Heart left ventricle (tissue), 16 donors: Measurements from ENCODE around the gene MCOLN2. TPM values are rescaled to one million over a fixed set of nuclear protein-coding genes. Genes with fewer than 3 reads are reported as not detected.

ENCODE experiments used
- ATAC-seq, 4 donors: fragments of 200-7000 bp; cut with Tn5 transposase; one replicate each; pipeline ENCODE4 v1.9.1; 2020 to 2022; ENCODE audit warnings: moderate library complexity in 4 of 4, mild to moderate bottlenecking in 3 of 4, moderate number of reproducible peaks in 1 of 4
- DNase-seq, 5 donors: peaks; one replicate each; pipeline ENCODE4 v3.0.0-alpha.2; 2020
- H3K27ac ChIP-seq, 12 donors: fragments of 200-600 bp; sonication (generic) in 4 of 12; one replicate each; pipeline versions ENCODE4 v1.5.0 to v1.8.0; 2016 to 2022; ENCODE audit warnings: mild to moderate bottlenecking in 2 of 12
- H3K27me3 ChIP-seq, 9 donors: fragments of 200-600 bp; sonication (generic) in 2 of 9; one replicate each; pipeline versions ENCODE4 v1.5.1 to v1.8.0; 2016 to 2022; ENCODE audit warnings: mild to moderate bottlenecking in 3 of 9
- H3K36me3 ChIP-seq, 9 donors: fragments of 200-600 bp; sonication (generic) in 2 of 9; one replicate each; pipeline versions ENCODE4 v1.5.0 to v1.8.0; 2018 to 2022; ENCODE audit warnings: mild to moderate bottlenecking in 2 of 9
- H3K4me1 ChIP-seq, 12 donors: fragments of 200-600 bp; sonication (generic) in 4 of 12; one replicate each; pipeline versions ENCODE4 v1.5.0 to v1.8.0; 2016 to 2022; ENCODE audit warnings: mild to moderate bottlenecking in 3 of 12
- H3K4me3 ChIP-seq, 12 donors: fragments of 200-600 bp; sonication (generic) in 4 of 12; one replicate each; pipeline versions ENCODE4 v1.5.0 to v1.8.0; 2017 to 2022; ENCODE audit warnings: mild to moderate bottlenecking in 9 of 12, moderate library complexity in 4 of 12
- H3K9me3 ChIP-seq, 12 donors: fragments of 200-600 bp; sonication (generic) in 4 of 12; one replicate each; pipeline versions ENCODE4 v1.5.0 to v1.8.0; 2016 to 2022; ENCODE audit warnings: mild to moderate bottlenecking in 1 of 12
- POLR2A ChIP-seq, 2 donors: fragments of 450-650 bp; IDR thresholded peaks; one replicate each; pipeline ENCODE4 v1.6.1; 2017; ENCODE audit warnings: antibody characterized with exemption in 2 of 2, mild to moderate bottlenecking in 2 of 2, moderate library complexity in 2 of 2
- WGBS, 4 donors: extraction: QIAGEN DNeasy Blood & Tissue Kit in 2 of 4; methylation state at CpG; one replicate each; pipeline versions ENCODE4 v1.1.5 to v1.1.7; 2013 to 2018; 5-methylcytosine and 5-hydroxymethylcytosine counted together
- intact Hi-C, 10 donors: fragments of 100-400 bp; cut with DNase I; formaldehyde crosslinking; loops; one replicate each; pipeline versions ENCODE4 v1.11.1 to v1.14.2; 2022
- polyA plus RNA-seq, 2 donors: library from polyadenylated mRNA; stranded (reverse); fragments of 200-250 nt; gene quantifications; one replicate each; pipeline ENCODE4 v1.2.3, GENCODE V29; 2013
- total RNA-seq, 9 donors: library from RNA; depleted of rRNA in 2 of 9; stranded (reverse); fragments of >200 nt in 2 of 9; fragmentation: NEBNext Ultra II Directional in 3 of 9; extraction: Animal tissue kit (Norgen Biotek cat#: 25700) in 3 of 9; gene quantifications; one replicate each; pipeline versions ENCODE4 v1.1.0 to v1.2.4, GENCODE V29; 2016 to 2023
- TF ChIP-seq, protein P1 (sequence below), 12 donors: fragments of 200-600 bp; sonication (generic) in 4 of 12; IDR thresholded peaks; one replicate each; pipeline versions ENCODE4 v1.5.0 to v1.8.0; 2018 to 2022; ENCODE audit warnings: antibody characterized with exemption in 12 of 12, mild to moderate bottlenecking in 5 of 12
- donor health status: ischemic (EF 13 %, LVEDD 7.1; RV severe dilation, severe dysfunction).
- donor health status: healthy with polysubstance abuse.
- donor health status: DM: no; HTN: yes; CAD: no.
- donor health status: DM: no; HTN: no; CAD: no.
- donor health status: ischemic (EF 25% LVEDD 6.9; RV normal size, moderate dysfunction).
- donor health status: ischemic (EF 25% LVEDD 5.7; RV mildly dilated, moderate dysfunction).
- donor health status: healthy.
- donor health status: DM: yes; HTN: yes; CAD: no.
- donor health status: ischemic (EF 35%, LVEDD 5.7; RV mildly dilated, moderate dysfunction).
- donor health status: nonischemic (EF 11% LVEDD 7.7; RV severe dilation, severe dysfunction).
- donor health status: DM: yes; HTN: yes; CAD: no.
- donor health status: PGD.
- donor health status: ischemic (EF 29% LVEDD 5.4; RV normal size, mild dysfunction).
- donor health status: nonischemic (EF 23%, LVEDD 6.1; RV moderate dilation, normal function).

MCOLN2 gene
- total and polyA plus RNA-seq, 11 donors, result 0.12 to 2.9 (median 1.1) TPM; not detected in 8

- Histone ChIP-seq H3K36me3 (no peaks in the 10 kb centered on the region), H3K4me1 (no peaks in the 10 kb centered on the region), H3K27ac (no peak overlapping the region), H3K4me3 (no peak overlapping the region), H3K9me3 (no peaks in the 10 kb centered on the region), H3K27me3 (no peaks in the 10 kb centered on the region)
- TF ChIP-seq, protein P1, sequence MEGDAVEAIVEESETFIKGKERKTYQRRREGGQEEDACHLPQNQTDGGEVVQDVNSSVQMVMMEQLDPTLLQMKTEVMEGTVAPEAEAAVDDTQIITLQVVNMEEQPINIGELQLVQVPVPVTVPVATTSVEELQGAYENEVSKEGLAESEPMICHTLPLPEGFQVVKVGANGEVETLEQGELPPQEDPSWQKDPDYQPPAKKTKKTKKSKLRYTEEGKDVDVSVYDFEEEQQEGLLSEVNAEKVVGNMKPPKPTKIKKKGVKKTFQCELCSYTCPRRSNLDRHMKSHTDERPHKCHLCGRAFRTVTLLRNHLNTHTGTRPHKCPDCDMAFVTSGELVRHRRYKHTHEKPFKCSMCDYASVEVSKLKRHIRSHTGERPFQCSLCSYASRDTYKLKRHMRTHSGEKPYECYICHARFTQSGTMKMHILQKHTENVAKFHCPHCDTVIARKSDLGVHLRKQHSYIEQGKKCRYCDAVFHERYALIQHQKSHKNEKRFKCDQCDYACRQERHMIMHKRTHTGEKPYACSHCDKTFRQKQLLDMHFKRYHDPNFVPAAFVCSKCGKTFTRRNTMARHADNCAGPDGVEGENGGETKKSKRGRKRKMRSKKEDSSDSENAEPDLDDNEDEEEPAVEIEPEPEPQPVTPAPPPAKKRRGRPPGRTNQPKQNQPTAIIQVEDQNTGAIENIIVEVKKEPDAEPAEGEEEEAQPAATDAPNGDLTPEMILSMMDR (IDR thresholded peaks at IDR 0.05), result no peak
- TF ChIP-seq POLR2A (IDR thresholded peaks at IDR 0.05), result no peak
- intact Hi-C loops, result no loop called here
- ATAC-seq, result no peak
- no peak for DNase-seq
- WGBS, 4 donors, result 60 to 74% (median 64%) methylated on average over 1 of the region's 1 CpG
Observed at GRCh38 chr1:84972377-84972987, 24.4 kb downstream of the MCOLN2 start.

DNA sequence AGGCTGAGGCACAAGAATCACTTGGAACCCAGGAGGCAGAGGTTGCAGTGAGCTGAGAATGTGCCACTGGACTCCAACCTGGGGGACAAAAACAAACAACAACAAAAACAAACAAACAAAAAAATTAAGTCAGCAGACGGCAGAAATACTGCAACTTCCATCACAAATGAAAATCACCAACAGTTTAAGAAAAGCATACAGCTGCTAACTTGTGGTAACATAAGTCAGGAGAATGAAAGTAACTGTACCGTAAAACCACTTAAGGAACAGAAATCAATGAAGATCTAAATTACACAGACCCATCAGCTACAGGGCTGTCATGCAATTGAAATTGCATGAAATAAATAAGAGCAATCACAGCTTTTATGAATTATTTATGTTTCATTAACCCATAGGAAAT, 25.0 kb downstream of the MCOLN2 start:
- no peak for ATAC-seq
- no peak for DNase-seq
- Histone ChIP-seq H3K27ac (no peak overlapping the region), H3K4me1 (no peaks in the 10 kb centered on the region), H3K36me3 (no peaks in the 10 kb centered on the region), H3K9me3 (no peaks in the 10 kb centered on the region), H3K4me3 (no peak overlapping the region), H3K27me3 (no peaks in the 10 kb centered on the region)
- TF ChIP-seq, protein P1 (IDR thresholded peaks at IDR 0.05), result no peak
- intact Hi-C loops, result no loop called here
- 77 to 86% (median 81%) methylated on average over 2 of the region's 2 CpGs for WGBS, 4 donors

DNA sequence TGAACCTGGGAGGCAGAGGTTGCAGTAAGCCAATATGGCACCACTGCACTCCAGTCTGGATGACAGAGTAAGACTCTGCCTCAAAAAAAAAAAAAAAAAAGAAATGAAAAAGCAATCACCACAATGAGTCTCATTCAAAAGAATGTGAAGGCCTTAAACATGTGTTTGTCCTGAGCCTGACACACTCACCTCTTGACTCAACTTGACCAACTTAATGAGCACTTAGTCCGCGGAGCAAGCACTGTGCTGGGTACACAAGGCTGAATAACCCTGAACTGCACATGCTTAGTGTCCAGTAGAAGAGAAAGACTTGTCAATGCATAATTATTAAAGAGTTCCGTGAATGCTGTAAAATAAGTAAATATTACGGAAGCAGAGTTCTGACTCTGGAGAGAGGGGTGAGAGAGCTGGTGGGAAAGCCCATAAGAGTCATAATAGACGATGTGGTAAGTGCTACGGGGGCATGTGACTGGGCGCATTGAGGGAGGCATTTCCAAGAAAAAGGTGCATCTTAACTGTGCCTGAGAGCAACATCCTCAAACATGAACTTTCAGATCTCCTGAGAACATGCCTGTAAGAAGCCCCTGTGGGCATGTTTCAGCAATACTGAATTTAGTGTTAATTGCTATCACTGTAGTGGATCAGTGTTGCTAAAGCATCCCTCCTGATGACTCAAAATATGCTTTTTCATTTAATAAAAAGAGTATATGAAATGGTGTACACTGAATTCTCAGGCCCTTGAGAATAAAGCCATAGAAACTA, 27.2 kb downstream of the MCOLN2 start:
- Histone ChIP-seq H3K9me3 (no peaks in the 10 kb centered on the region), H3K27ac (no peak overlapping the region), H3K36me3 (no peaks in the 10 kb centered on the region), H3K4me3 (no peak overlapping the region), H3K27me3 (no peaks in the 10 kb centered on the region), H3K4me1 (no peaks in the 10 kb centered on the region)
- ATAC-seq (no peak), DNase-seq (no peak)
- intact Hi-C loops, result no loop called here
- 91 to 96% (median 95%) methylated on average over 7 of the region's 7 CpGs for WGBS, 4 donors
- TF ChIP-seq, protein P1 (IDR thresholded peaks at IDR 0.05), result no peak
- TF ChIP-seq POLR2A (IDR thresholded peaks at IDR 0.05), result no peak

GRCh38 chr1:84968865-84969264, 28.0 kb downstream of the MCOLN2 start:
- TF ChIP-seq, protein P1 (IDR thresholded peaks at IDR 0.05), result no peak
- no peak for TF ChIP-seq POLR2A (IDR thresholded peaks at IDR 0.05)
- WGBS, 4 donors, result 93% methylated on average over 3 of the region's 3 CpGs
- no peaks in the 10 kb centered on the region for H3K36me3 ChIP-seq
- ATAC-seq, result no peak
- no peaks in the 10 kb centered on the region for H3K9me3 ChIP-seq
- no peaks in the 10 kb centered on the region for H3K4me1 ChIP-seq
- H3K27me3 ChIP-seq, result no peaks in the 10 kb centered on the region
- intact Hi-C loops, result no loop called here
- H3K27ac ChIP-seq, result no peak overlapping the region
- H3K4me3 ChIP-seq, result no peak overlapping the region
- no peak for DNase-seq
